Stimulated activated CD4-positive, alpha-beta T cell treated with anti-CD3 and anti-CD28 coated beads, Interleukin-4, amount 100 ng/mL, for 24 hours (primary cell): ENCODE measurements around the gene CNTNAP2.

Source experiments
- DNase-seq: peaks from one replicate; pipeline ENCODE4 v3.0.0-alpha.2; 2020

Gene CNTNAP2

DNA sequence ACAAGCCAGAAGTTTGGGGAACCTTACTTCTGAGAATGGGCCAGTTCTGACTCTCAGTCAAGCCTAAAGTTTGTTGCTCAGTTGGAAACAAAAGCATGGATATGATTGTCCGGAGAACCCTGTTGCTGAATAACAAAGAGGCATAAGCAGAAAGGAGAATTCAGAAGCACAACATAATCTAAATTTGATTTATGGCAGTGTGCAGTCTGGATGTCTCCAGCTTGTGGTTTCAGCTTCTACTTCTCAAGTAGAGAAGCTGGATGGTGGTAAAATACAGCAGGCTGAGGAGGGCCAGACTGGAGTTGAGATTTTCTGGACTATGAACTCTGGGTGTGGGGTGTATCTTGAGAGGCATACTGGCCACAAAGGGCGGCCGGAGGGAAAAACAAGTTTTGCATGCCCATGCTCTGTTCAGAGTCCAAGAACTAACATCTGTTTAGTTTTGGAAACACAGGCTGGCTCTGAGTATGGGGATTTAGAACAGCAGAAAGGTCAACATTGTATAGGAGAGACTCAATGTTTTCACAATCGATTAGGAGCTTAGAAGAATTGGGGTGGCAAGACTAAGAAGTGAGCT, 592.9 kb downstream of the CNTNAP2 start:
- DNase-seq, result no peak

GRCh38 chr7:146713205-146713604, 596.6 kb downstream of the CNTNAP2 start:
- no peak for DNase-seq

GRCh38 chr7:146713934-146714333, 597.3 kb downstream of the CNTNAP2 start:
- DNase-seq, result no peak

DNA sequence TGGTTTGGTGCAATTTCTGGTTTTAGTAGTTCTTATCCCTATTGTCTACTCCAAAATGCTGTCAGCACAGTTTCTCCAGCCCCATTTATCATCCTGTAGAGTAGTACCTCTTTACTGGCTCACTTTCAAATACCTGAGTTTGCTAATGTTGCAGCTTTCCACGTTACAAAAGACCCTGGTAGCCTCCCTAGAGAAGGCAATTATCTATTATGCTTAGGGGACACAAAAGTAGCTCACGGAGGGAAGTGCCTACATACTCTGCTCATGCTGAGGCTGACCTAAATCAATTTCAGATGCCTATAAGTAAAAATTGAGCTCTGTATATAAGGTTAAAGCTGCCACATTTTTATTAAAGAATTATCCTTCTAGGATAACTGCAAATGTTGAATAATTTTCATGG, 603.6 kb downstream of the CNTNAP2 start:
- no peak for DNase-seq

GRCh38 chr7:146722986-146723385, 606.4 kb downstream of the CNTNAP2 start:
- DNase-seq, result no peak

DNA sequence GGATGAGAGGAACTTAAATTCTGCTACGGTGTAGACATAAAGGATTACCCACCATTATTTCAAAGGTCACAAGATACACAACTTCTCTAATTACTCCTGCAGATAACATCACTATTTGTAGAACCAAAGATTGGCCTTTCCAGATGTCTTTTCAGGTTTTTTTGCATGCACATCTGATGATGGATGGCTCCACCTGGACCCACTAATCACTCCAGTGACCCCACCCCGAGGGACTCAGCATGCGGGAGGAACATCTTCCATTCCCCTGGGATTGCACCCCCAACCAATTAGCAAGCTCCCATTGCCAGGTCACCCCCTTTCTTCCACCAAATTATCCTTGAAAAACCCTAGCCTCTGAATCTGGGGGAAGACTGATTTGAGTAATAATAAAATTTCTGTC, 608.9 kb downstream of the CNTNAP2 start:
- no peak for DNase-seq

DNA sequence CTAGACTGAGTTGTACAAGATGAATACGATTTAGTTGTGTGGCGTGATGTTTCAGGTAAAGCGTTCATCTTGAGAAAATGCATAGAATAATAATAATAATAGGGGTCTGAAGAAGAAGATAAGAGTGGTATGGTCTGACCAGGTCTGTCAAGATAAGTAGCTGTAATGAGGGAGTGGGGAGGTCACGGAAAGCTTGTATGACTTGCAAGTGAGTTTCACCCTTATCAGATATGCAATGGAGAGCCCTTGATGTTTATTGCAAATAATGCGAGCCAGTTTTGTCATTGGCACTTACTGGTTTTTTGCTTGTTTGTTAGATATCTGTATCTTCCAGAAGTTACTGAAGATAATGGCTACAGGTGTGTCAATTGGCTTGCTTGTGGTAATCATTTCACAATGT, 611.5 kb downstream of the CNTNAP2 start:
- DNase-seq, result no peak

DNA sequence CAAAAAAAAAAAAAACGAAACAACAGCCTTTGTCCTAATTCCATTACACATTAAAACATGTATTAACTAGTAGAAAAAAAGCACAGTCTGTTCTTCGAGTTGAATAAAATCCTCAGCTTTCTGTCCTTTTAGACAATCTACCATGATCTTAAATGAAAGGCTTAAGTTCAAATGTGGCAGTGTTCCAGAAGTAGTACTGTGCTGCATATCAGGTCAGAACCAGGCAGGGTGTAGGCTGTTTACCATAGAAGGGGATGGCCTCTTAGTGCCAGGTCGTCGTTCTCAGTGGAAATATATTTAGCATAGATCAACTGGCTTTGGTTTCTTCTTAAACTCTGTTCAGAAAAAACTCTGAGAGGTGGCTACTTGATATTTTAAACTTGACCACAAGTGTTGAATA, 612.0 kb downstream of the CNTNAP2 start:
- no peak for DNase-seq

DNA sequence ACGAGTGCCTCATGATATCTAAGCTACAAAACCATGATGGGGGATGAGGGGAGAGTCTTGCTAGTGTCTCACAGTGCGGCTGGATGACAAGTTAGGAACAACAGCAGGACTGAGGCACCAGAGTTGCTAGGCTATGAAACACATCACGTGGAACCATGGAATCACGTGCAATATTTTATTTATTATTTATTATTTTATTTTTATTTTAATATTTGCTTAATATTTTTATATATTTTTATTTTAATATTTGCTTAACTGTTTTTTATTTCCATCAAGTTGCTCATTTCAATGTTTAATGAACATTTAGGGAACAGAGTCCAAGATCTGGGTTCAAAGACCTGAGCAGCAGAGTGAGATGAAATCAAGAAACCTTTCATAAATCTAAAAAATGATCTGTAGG, 614.6 kb downstream of the CNTNAP2 start:
- no peak for DNase-seq

DNA sequence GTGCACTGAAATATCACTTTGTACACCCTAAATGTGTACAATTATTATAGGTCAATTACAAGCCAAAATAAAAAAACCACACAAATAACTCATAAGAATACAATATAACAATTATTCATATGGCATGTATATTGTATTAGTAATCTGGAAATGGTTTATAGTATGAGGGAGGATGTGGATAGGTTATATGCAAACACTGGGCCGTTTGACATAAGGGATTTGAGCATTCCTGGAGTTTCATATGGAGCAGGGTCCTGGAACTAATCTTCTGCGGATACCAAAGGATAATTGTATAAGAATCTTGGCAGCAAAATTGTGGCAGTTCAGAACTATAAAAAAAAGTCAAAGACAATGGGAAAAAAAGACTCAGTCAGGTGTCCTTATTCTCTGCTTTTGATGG, 619.4 kb downstream of the CNTNAP2 start:
- no peak for DNase-seq

DNA sequence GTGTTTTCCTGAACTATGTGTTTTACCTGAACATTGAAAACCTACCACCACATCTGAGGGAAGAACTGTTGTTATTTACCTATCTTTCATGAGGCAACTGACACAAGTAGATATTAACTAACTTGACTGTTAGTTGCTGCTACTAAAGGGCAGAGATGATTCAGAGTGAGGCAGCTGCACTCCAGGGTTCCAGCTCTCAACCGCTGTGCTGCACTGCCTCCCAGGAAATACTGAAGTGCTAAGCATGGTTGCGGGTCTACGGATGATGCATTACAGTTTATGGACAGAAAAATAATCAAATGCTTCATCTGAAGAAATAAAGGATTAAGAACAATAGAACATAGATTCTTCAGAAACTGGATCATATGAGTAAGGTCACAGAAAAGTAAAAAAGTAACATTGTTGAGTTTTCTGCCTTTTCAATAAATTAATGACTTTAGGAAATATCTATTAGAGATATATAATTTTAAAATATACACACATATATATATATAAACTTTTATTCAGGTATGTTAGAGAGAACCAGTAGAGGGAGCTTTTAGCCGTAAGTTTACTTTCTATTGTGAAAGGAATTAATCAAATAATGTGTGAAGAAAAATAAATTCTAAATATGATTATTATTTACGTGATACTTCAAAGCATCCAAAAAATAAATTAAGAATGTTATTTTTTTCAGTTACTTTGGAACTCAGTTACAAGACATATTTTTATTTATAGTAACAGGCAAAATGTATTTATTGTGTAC, 620.0 kb downstream of the CNTNAP2 start:
- no peak for DNase-seq

DNA sequence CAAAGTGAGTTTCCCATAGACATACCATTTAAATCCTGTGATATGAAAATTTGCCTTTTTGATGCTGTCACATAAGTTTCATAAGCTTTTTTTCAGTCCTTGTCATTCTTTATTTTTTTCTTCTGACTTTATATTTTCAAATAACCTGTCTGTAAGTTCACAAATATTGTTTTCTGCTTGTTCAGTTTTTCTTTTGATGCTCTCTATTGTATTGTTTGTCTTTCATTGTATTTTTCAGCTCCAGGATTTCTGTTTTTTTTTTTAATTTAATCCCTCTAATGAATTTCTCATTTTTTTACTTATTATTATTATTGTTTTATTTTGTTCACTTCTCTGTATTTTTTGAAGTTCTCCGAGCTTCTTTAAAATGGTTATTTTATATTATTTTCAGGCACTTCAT, 623.4 kb downstream of the CNTNAP2 start:
- no peak for DNase-seq

DNA sequence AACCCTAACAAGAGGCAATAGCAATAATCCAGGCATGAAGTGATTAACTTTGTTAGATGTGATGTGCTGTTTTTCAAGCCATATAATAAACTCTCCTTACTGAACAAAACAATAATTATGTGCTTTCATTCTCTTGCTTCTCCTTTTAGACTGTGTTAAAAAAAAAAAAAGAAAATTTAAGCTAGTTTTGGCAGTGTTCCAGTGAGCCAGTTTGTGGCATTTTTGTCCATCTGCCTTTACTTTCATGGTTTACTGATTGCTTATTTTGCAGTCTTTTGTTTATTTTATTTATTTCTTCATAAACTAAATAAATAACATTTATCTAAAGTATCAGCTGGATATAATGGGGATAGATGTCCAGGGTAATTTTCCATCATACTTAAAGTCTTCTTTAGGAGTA, 625.3 kb downstream of the CNTNAP2 start:
- DNase-seq, result no peak

- DNase-seq, result no peak
Measured at GRCh38 chr7:146754385-146754784, 637.8 kb downstream of the CNTNAP2 start.

DNA sequence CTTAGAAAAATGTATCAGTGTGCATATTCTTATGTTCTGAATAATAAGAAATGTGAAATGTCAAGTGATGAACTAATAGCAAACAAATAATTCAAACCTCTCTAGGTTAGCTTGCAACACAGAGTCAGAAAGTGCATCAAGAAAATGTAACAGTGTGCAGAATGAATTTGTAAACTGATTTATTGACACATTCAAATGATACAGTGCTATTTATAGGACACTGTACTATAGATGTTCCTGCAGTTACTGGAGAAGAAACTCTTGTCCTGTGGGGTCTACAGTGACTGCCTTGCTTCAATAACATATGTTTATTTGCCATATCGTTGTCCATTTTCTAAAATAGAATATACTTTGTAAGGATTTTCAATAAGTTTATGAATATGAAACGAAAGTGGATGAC, 639.0 kb downstream of the CNTNAP2 start:
- no peak for DNase-seq

DNA sequence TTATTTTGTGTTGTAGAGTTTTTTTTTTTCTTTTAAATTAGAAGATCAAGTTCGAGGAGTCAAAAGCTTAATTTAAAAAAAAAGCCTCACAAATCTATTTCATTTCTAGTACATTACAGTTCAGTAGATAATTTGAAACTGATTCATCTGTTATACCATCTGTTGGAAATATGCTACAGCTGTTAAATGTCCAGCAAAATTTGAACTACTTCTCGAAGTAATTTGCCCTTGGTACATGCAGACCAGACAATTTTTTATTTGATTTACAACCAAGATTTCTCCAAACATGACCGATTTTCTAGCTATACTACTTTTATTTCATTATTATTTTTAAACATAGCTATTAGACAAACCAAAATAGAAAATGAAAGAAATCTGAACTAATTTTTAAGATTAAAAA, 647.9 kb downstream of the CNTNAP2 start:
- no peak for DNase-seq

- no peak for DNase-seq
Measured at GRCh38 chr7:146768957-146769356, 652.4 kb downstream of the CNTNAP2 start.

DNA sequence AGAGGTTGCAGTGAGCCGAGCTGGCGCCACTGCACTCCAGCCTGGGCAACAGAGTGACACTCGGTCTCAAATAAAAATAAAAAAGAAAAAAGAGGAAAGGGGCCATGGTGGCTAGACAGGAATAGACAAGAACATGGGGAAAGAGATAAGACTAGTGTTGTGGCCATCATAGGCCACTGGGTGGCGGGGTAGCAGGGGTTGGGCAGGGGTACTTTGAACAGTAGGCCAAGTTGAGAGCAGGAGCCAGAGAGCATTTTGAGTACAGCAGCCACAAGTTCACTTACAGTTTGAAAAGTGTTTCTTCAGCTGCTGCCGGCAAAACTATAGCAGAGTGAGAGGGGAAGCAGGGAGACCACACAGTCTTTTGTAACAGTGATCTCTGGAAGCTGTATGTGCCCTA, 656.0 kb downstream of the CNTNAP2 start:
- DNase-seq, result no peak

DNA sequence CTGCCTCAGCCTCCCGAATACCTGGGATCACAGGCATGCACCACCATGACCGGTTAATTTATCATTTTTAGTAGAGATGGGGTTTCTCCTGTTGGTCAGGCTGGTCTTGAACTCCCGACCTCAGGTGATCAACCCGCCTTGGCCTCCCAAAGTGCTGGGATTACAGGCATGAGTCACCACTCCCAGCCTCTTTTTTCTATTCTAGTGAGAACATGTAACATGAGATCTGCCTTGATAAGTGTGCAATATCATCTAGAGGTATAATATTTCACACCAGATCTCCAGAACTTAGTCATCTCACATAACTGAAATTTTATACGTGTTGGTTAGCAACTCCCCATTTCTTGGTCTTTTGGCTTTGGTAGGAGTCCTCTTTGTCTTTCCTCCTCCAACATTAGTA, 656.9 kb downstream of the CNTNAP2 start:
- DNase-seq, result no peak

GRCh38 chr7:146781352-146782116, 664.9 kb downstream of the CNTNAP2 start:
- no peak for DNase-seq

DNA sequence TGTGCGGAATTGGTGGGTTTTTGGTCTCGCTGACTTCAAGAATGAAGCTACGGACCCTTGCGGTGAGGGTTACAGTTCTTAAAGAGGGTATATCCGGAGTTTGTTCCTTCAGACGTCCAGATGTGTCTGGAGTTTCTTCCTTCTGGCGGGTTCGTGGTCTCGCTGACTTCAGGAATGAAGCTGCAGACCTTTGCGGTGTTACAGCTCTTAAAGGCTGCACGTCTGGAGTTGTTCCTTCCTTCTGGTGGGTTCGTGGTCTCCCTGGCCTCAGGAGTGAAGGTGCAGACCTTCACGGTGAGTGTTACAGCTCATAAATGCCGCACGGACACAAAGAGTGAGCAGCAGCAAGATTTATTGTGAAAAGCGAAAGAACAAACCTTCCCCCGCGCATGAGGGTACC, 670.7 kb downstream of the CNTNAP2 start:
- DNase-seq, result no peak

- no peak for DNase-seq
Measured at GRCh38 chr7:146788008-146788407, 671.4 kb downstream of the CNTNAP2 start.

GRCh38 chr7:146791344-146792285, 675.0 kb downstream of the CNTNAP2 start:
- DNase-seq, result no peak
